Measurements from ENCODE around the gene ZFPL1. TPM values are rescaled to one million over a fixed set of nuclear protein-coding genes. Genes with fewer than 3 reads are reported as not detected.

ZFPL1 gene
- total RNA-seq, 4 donors from 2014 or later, result 24.8 to 47.8 (median 36.6) TPM

DNA sequence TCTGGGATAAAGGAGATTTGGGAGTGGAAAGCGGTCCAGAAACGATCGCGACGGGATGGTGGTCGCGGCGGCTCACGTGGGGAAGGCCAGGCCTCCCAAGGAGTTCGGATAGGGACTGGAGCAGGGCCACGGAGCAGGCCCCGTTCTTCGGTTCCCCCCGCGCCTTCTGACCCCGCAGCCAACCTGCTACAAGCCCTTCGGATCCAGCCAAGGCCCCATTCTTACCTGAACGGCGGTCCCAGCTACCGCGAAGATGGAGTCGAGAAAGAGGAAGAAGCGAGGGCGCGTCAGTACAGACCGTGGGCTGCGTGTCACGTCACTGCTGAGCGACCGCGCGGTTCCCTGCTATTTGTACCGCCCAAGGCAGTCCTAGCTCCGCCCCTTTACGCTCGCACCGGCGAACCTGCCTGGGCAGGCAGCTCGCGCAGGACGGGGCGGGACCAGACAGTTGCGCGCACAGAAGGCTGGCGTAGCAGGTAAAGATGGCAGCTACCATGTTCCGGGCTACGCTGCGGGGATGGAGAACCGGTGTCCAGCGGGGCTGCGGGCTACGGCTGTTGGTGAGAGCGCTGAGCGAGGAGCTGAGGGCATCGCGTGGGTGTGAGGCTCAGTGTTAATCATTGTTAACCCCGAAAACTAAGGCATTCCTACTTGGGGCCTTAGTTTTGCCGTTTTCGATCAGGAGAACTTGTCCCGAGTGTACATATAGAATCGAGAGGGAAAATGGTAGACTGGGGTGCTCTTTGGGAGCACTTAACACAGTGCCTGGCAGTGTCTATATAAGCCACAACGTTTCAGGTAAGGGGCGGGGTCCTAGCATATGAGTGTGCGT lies 38.1 kb downstream of the ZFPL1 start, which contains the start of the genes FAU and MRPL49:
Gene FAU, minus strand, starts transcription at position 270 of the 832 bp plus-strand sequence. CDS start 321 bp downstream, outside the sequence.
Gene MRPL49, plus strand, starts transcription at position 457 of the 832 bp plus-strand sequence. Its CDS starts 26 bp downstream, at position 483.
- no peak for TF ChIP-seq CTCF (IDR thresholded peaks at IDR 0.05; ENCODE audit: low read depth)

GRCh38 chr11:65124480-65125196 lies 40.6 kb downstream of the ZFPL1 start:
- no peak for TF ChIP-seq CTCF (IDR thresholded peaks at IDR 0.05; ENCODE audit: low read depth)

- TF ChIP-seq CTCF (IDR thresholded peaks at IDR 0.05; ENCODE audit: low read depth), result no peak
Measured at GRCh38 chr11:65125197-65126056, 41.4 kb downstream of the ZFPL1 start.

- TF ChIP-seq CTCF (IDR thresholded peaks at IDR 0.05; ENCODE audit: low read depth), result no peak
Measured at GRCh38 chr11:65126624-65127274, 42.7 kb downstream of the ZFPL1 start.

DNA sequence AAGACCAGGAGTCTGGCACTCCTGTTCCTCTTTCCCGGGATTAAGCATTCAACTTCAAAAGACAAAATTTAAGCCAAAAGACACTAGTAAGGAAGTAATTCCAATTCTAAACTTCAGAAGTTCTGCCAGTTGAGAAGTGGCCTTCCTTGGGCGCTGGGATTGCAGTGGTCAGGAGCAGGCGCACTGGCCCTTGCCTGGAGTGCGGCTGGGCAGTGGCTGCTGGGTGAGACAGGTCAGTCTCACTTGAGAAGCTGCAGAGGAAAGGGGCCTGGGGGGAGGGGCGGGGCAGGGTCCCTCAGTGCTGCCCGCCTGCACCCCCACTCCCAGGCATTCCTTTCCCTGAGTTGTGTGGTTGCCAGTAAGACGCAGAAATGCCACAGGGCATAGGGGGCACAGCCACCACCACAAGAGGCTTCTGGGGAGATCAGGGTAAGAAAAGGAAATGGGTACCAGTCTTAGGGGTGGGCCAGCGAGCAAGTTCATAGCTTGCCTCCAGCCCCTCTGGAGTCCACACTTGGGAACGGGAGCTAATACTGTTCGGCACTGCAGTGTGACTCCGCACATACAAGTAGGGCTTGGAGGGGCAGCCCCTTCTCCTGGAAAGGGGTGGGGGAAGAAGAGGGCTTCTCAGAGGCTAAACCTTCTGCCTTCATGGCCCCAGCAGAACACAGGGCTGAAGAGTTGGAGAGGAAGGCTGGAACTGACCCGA lies 43.6 kb downstream of the ZFPL1 start:
- no peak for TF ChIP-seq CTCF (IDR thresholded peaks at IDR 0.05; ENCODE audit: low read depth)
